ENCODE results near the gene PLEKHG7.

DNA sequence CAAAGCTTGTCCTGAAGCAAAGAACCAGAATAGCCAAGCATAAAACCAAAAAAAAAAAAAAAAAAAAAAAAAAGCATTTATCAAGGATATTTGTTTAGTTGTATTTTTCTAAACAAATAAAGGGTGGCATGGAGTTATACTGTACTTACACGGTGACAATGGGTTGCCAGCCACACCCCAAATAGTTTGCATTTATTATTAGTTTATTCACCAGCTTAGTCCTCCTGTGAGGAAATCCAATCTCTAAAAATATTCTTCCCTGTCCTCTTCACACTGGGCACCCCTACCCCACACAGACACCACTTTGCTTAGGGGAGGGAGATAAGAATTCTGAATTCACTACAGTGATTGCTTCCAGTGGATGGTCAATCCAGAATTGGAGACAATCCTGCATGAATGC lies 18.9 kb downstream of the PLEKHG7 start:
- TF ChIP-seq EP300 (IDR thresholded peaks at IDR 0.05) = no peak
- no peak for TF ChIP-seq POLR2AphosphoS5 (IDR thresholded peaks at IDR 0.05)
